HepG2 (cell line): ENCODE results near the gene TOR4A. TPM values are rescaled to one million over a fixed set of nuclear protein-coding genes. Genes with fewer than 3 reads are reported as not detected.
A peak's percentile ranks its signal among the peaks of the same experiment; 100 is the strongest.

Source experiments
- DZIP1 ChIP-seq: sonication (generic); formaldehyde crosslinking; IDR thresholded peaks from 2 replicates; pipeline ENCODE4 v1.5.0; 2020; ENCODE audit warnings: mild to moderate bottlenecking, missing genetic modification reagents
- GABPB1 ChIP-seq: IDR thresholded peaks from 2 replicates; pipeline ENCODE4 v1.6.1; 2016; ENCODE audit warnings: mild to moderate bottlenecking, missing genetic modification reagents, moderate library complexity, missing compliant biosample characterization
- TGIF2 ChIP-seq: IDR thresholded peaks from 2 replicates; pipeline ENCODE4 v1.6.1; 2016; ENCODE audit warnings: control low read depth, missing compliant biosample characterization
- ZBTB25 ChIP-seq: IDR thresholded peaks from 2 replicates; pipeline ENCODE4 v1.6.1; 2018; ENCODE audit warnings: missing genetic modification reagents
- ZBTB7B ChIP-seq: sonication (generic); formaldehyde crosslinking; IDR thresholded peaks from 2 replicates; pipeline ENCODE4 v1.4.0; 2020; ENCODE audit warnings: missing genetic modification reagents
- ZNF10 ChIP-seq: sonication (generic); formaldehyde crosslinking; IDR thresholded peaks from 2 replicates; pipeline ENCODE4 v1.4.0; 2020; ENCODE audit warnings: mild to moderate bottlenecking, low read depth, missing genetic modification reagents, borderline replicate concordance
- ZNF207 ChIP-seq: fragments of 450-650 bp; IDR thresholded peaks from 2 replicates; pipeline ENCODE4 v1.6.1; 2016; ENCODE audit warnings: antibody characterized with exemption, borderline replicate concordance
- ZNF484 ChIP-seq: sonication (generic); formaldehyde crosslinking; IDR thresholded peaks from 2 replicates; pipeline ENCODE4 v1.5.1; 2020; ENCODE audit warnings: mild to moderate bottlenecking, low read depth, missing genetic modification reagents, borderline replicate concordance
- ZNF543 ChIP-seq: sonication (generic); formaldehyde crosslinking; IDR thresholded peaks from 2 replicates; pipeline ENCODE4 v1.4.0; 2020; ENCODE audit warnings: mild to moderate bottlenecking, missing genetic modification reagents
- ZNF615 ChIP-seq: sonication (generic); formaldehyde crosslinking; IDR thresholded peaks from 2 replicates; pipeline ENCODE4 v1.5.0; 2020; ENCODE audit warnings: mild to moderate bottlenecking, missing genetic modification reagents, borderline replicate concordance
- ZNF784 ChIP-seq: sonication (generic); formaldehyde crosslinking; IDR thresholded peaks from 2 replicates; pipeline ENCODE4 v1.5.1; 2020; ENCODE audit warnings: missing genetic modification reagents, mild to moderate bottlenecking, borderline replicate concordance
- ZNF891 ChIP-seq: sonication (generic); formaldehyde crosslinking; IDR thresholded peaks from 2 replicates; pipeline ENCODE4 v1.5.0; 2020; ENCODE audit warnings: mild to moderate bottlenecking, missing genetic modification reagents
- polyA plus RNA-seq, 8 experiments: library from polyadenylated mRNA; depleted of rRNA in 3 of 8; stranded (reverse) in 7 of 8; unstranded in 1 of 8; fragments of >200 nt; fragmentation: Illumina TruSeq in 4 of 8; extraction: Trizol in 4 of 8; gene quantifications; 2 replicates each; pipeline versions ENCODE4 v1.2.1 to v1.2.3, GENCODE V29; 2011 to 2016; ENCODE audit warnings: low read depth in 4 of 8, missing spikeins in 1 of 8, mixed read lengths in 1 of 8; ENCODE audit not compliant: insufficient read depth in 1 of 8
- total RNA-seq, 5 experiments: library from RNA; depleted of rRNA; stranded (reverse); fragments of >200 nt; fragmentation: Illumina TruSeq; extraction: Trizol; gene quantifications; 2 replicates each; pipeline ENCODE4 v1.2.3, GENCODE V29; 2016; ENCODE audit warnings: low read depth in 1 of 5
- TF ChIP-seq, protein P1 (sequence below): sonication (generic); formaldehyde crosslinking; IDR thresholded peaks from one replicate; pipeline ENCODE4 v1.5.1; 2020; ENCODE audit warnings: mild to moderate bottlenecking, missing genetic modification reagents; ENCODE audit errors: not compliant biosample characterization
- TF ChIP-seq, protein P2 (sequence below): sonication (generic); formaldehyde crosslinking; IDR thresholded peaks from 2 replicates; pipeline ENCODE4 v1.4.0; 2020; ENCODE audit warnings: missing genetic modification reagents; ENCODE audit errors: not compliant biosample characterization

The TOR4A gene
- total and polyA plus RNA-seq, 2 of the 13 experiments (the other 11 are each of a cell fraction or from before 2014, with no cell fraction given): 11.1 to 14.2 TPM

GRCh38 chr9:137277329-137278041 lies at the start of gene TOR4A (continued):
- TF ChIP-seq, protein P1, sequence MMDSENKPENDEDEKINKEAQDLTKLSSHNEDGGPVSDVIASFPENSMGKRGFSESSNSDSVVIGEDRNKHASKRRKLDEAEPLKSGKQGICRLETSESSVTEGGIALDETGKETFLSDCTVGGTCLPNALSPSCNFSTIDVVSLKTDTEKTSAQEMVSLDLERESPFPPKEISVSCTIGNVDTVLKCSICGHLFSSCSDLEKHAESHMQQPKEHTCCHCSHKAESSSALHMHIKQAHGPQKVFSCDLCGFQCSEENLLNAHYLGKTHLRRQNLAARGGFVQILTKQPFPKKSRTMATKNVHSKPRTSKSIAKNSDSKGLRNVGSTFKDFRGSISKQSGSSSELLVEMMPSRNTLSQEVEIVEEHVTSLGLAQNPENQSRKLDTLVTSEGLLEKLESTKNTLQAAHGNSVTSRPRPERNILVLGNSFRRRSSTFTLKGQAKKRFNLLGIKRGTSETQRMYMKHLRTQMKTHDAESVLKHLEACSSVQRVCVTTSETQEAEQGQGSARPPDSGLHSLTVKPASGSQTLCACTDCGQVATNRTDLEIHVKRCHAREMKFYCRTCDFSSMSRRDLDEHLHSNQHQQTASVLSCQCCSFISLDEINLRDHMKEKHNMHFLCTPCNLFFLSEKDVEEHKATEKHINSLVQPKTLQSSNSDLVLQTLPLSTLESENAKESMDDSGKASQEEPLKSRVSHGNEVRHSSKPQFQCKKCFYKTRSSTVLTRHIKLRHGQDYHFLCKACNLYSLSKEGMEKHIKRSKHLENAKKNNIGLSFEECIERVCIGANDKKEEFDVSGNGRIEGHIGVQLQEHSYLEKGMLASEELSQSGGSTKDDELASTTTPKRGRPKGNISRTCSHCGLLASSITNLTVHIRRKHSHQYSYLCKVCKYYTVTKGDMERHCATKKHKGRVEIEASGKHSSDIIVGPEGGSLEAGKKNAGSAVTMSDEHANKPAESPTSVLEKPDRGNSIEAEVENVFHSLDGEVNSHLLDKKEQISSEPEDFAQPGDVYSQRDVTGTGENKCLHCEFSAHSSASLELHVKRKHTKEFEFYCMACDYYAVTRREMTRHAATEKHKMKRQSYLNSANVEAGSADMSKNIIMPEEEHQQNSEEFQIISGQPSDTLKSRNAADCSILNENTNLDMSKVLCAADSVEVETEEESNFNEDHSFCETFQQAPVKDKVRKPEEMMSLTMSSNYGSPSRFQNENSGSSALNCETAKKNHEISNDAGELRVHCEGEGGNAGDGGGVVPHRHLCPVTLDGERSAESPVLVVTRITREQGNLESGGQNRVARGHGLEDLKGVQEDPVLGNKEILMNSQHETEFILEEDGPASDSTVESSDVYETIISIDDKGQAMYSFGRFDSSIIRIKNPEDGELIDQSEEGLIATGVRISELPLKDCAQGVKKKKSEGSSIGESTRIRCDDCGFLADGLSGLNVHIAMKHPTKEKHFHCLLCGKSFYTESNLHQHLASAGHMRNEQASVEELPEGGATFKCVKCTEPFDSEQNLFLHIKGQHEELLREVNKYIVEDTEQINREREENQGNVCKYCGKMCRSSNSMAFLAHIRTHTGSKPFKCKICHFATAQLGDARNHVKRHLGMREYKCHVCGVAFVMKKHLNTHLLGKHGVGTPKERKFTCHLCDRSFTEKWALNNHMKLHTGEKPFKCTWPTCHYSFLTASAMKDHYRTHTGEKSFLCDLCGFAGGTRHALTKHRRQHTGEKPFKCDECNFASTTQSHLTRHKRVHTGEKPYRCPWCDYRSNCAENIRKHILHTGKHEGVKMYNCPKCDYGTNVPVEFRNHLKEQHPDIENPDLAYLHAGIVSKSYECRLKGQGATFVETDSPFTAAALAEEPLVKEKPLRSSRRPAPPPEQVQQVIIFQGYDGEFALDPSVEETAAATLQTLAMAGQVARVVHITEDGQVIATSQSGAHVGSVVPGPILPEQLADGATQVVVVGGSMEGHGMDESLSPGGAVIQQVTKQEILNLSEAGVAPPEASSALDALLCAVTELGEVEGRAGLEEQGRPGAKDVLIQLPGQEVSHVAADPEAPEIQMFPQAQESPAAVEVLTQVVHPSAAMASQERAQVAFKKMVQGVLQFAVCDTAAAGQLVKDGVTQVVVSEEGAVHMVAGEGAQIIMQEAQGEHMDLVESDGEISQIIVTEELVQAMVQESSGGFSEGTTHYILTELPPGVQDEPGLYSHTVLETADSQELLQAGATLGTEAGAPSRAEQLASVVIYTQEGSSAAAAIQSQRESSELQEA: peak; percentile 6
- no peak; the same call in 1 of the 2 replicates for TF ChIP-seq TGIF2 (CRISPR knock-in tag)
- peak; percentile 66 for TF ChIP-seq ZBTB7B
- TF ChIP-seq GABPB1 (CRISPR knock-in tag): peak; percentile 91
- TF ChIP-seq ZNF484: no peak
- TF ChIP-seq, protein P2, sequence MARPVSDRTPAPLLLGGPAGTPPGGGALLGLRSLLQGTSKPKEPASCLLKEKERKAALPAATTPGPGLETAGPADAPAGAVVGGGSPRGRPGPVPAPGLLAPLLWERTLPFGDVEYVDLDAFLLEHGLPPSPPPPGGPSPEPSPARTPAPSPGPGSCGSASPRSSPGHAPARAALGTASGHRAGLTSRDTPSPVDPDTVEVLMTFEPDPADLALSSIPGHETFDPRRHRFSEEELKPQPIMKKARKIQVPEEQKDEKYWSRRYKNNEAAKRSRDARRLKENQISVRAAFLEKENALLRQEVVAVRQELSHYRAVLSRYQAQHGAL: no peak
- TF ChIP-seq ZNF891 (CRISPR knock-in tag): peak; percentile 76; the same call in 1 of the 2 replicates
- no peak; the same call in 1 of the 2 replicates for TF ChIP-seq DZIP1 (CRISPR knock-in tag)
- TF ChIP-seq ZNF615 (CRISPR knock-in tag): 0 out of 2 replicates have a peak, but pooled peaks have one; percentile 9
- no peak; the same call in 1 of the 2 replicates for TF ChIP-seq ZNF543 (CRISPR knock-in tag)
- TF ChIP-seq ZNF784 (CRISPR knock-in tag): no peak
- no peak; the same call in 1 of the 2 replicates for TF ChIP-seq ZNF10 (CRISPR knock-in tag)
- TF ChIP-seq ZNF207: no peak
- TF ChIP-seq ZBTB25 (CRISPR knock-in tag): peak; percentile 69
